WTC11 (cell line): ENCODE measurements around the gene OR8K3.

Experiments used
- CTCF ChIP-seq: fragments of 200-600 bp; IDR thresholded peaks from 2 replicates; pipeline ENCODE4 v1.8.0; 2022; ENCODE audit warnings: antibody characterized with exemption
- ELF4 ChIP-seq: sonication (generic); formaldehyde crosslinking; IDR thresholded peaks from 2 replicates; pipeline ENCODE4 v1.8.1; 2022; ENCODE audit warnings: low read depth, mild to moderate bottlenecking, moderate library complexity, missing genetic modification reagents
- ETV6 ChIP-seq: sonication (generic); formaldehyde crosslinking; IDR thresholded peaks from 2 replicates; pipeline ENCODE4 v1.8.1; 2022; ENCODE audit warnings: mild to moderate bottlenecking, missing genetic modification reagents
- FOXJ3 ChIP-seq: sonication (generic); formaldehyde crosslinking; IDR thresholded peaks from 2 replicates; pipeline ENCODE4 v1.9.0; 2021; ENCODE audit warnings: missing genetic modification reagents, mild to moderate bottlenecking, borderline replicate concordance
- NFE2L1 ChIP-seq: sonication (generic); formaldehyde crosslinking; IDR thresholded peaks from 2 replicates; pipeline ENCODE4 v1.8.1; 2023; ENCODE audit warnings: missing genetic modification reagents
- TF ChIP-seq, protein P1 (sequence below): sonication (generic); formaldehyde crosslinking; conservative IDR thresholded peaks from 2 replicates; pipeline ENCODE4 v1.8.1; 2022; ENCODE audit warnings: mild to moderate bottlenecking, missing genetic modification reagents

DNA sequence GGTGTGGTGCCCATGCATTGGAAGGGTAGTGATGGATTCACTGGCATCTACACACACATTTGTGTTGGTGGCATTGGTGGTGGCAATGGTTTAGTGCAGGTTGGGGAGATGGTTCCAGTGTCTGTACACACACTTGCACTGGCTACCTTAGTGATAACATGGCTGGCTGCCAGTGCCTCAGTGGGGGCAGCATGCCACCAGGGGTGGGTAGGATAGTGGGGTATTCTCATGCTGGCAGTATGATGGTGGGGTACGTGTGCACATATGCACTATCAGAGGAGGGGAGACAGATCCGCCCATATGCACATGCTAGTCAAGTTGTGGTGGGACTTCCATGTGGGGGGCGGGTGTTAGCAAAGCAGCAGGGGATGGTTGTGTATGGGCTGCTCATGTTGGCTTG is 7.1 kb upstream of the OR8K3 start:
- TF ChIP-seq ELF4 (CRISPR knock-in tag) = no peak
- no peak for TF ChIP-seq FOXJ3
- TF ChIP-seq, protein P1, sequence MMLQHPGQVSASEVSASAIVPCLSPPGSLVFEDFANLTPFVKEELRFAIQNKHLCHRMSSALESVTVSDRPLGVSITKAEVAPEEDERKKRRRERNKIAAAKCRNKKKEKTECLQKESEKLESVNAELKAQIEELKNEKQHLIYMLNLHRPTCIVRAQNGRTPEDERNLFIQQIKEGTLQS (CRISPR knock-in tag) = no peak
- no peak for TF ChIP-seq ETV6
- TF ChIP-seq NFE2L1 = no peak
- no peak for TF ChIP-seq CTCF
